Jurkat, Clone E6-1 (cell line): Measurements from ENCODE around the gene ACBD4.
"Not testable (repeated sequence)": the region's sequence is repeated elsewhere in the genome, so short reads cannot be mapped to it uniquely, and the experiment has no call there.

ENCODE experiments used
- DNase-seq: peaks from one replicate; pipeline ENCODE4 v3.0.0-alpha.2; 2011; ENCODE audit warnings: low read depth, low spot score
- H3K4me3 ChIP-seq: 2 replicates; pipeline ENCODE4 v1.5.1; 2011; ENCODE audit warnings: mild to moderate bottlenecking, low read length, control low read depth, moderate library complexity

The ACBD4 gene

DNA sequence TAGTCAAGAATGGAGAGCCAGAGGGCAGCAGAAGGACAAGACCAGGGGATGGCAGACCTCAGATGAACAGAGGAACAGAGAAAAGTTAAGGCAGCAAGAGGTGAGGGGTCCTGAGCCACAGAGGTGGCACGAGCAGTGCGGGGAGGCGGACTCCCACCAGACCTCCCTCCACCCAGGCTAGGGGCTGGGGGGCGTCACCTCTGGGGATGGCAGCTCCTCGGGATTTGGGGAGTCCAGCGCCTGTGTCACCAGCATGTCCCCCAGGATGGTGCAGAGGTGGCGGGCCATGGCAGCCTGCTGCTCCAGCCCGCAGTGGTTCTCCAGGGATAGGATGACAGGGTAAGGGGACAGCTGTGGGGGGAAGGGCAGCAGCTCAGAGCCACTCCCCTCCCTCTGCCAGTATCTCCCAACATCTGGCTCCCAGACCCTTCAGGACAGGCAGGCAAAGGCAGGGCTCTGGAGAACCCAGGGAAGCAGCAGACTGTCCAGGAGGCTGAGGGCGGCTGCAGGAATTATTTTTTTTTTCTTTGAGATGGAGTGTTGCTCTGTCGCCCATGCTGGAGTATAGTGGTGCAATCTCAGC is 19.0 kb upstream of the ACBD4 start:
- H3K4me3 ChIP-seq: no peak overlapping the region
- no peak for DNase-seq

DNA sequence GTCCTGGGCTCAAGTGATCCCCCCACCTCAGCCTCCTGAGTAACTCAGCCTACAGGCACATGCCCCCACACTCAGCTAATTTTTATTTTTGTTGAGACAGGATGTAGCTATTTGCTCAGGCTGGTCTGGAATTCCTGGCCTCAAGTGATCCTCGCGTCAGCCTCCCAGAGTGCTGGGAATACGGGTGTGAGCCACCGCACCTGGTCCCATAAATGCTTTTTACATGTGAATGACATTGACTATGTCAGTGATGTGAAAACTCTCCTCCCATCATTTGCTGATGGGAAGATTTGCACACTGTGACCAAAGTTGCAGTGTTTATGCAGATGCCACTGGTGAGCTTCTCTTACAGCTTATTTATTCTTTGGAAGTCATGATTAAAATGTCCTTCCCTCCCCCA is 18.2 kb upstream of the ACBD4 start:
- no peak for DNase-seq
- H3K4me3 ChIP-seq: no peak overlapping the region

DNA sequence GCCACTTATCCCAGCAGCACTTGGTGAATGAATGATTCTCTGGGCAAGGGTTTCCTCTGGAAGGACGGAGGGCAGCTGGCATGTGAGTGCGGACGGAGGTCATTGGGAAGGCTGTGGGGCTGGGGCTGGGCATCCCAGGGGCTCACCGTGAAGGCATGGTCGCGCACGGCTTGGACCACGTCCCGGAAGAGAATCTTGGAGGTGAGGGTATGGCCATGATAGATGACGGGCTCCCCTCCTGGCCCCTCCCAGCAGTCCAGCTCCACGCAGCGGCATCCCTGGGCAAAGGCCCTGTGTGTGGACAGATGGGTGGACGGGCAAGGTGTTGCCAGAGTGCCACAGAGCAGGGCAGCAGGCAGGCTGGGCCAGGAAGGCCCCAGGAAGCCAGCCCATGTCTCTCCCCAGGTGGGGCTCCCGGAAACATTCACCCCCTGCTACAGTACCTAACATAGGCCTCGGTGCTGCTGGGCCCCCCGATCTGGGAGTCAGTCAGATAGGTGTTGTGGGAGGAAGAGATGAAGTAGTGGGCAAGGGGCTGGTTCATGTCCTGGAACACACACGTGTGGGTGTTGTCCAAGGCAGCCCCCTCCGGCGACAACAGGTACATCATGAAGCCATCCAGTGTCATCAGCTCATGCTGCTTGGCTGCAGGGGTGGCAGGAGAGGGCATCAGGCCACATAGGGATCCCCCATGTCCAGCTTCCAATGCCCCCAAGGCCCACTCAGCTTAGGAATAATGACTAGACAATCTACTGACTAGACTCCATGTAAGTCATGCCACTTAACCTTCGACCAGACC is 17.4 kb upstream of the ACBD4 start:
- H3K4me3 ChIP-seq: no peak overlapping the region
- no peak for DNase-seq

DNA sequence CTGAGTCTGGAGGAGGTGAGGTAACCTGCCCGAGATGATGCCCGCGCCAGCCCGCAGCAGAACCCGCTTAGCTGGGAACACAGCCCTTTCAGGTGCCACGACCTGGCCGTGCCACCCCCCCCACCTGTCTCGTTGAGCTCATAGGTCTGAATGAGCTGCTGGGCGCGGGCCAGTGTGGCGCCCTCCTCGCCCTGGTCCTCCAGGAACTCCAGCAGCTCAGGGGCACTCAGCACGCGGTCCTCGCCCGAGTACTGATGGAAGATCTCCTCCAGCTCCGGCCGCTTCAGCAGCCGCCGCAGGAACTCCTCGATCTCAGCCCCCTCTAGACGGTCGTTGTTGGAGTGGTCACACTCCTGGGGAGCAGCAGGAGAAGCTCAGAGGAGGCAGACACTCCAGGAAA is 16.8 kb upstream of the ACBD4 start:
- H3K4me3 ChIP-seq: no peak overlapping the region
- DNase-seq: no peak

DNA sequence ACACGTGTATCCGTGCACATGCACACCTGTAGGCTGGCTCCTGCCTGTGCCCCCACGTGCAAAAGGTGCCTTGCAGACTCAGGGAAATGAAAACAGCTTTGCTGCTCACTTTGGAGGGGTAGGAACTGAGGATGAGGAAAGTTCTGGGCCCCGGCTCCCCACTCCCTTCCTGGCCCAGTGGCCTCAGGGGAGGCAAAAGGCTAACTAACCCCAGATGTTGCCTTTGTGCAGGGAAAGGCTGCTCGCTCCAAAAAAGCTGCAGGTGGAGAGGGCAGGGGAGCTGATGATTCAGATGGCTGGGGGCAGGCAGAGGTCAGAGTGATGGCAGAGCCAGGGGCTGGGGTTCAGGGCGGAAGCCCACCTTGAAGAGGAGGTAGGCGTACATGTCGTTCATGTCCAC is 15.5 kb upstream of the ACBD4 start:
- no peak for DNase-seq
- no peak overlapping the region for H3K4me3 ChIP-seq

DNA sequence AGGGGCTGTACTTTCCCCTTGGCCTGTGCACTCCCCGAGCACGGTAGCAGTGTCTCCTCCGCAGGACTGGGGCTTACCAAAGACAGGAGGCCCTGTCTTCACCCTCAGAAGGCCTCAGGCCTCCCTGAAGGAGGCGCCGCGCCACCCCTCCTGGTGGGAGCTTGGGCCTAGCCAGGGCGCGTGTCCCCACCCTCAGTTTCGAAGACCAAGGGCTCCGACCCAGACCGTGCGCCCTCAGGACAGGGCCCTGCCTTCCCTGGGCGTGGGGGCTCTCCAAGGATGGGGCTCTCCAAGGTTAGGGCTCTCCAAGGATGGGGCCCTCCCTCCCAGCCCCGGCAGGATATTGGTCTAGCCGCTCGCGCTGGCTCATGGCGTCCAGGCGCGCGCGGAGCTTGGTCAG is 14.9 kb upstream of the ACBD4 start:
- no peak overlapping the region for H3K4me3 ChIP-seq
- no peak for DNase-seq

DNA sequence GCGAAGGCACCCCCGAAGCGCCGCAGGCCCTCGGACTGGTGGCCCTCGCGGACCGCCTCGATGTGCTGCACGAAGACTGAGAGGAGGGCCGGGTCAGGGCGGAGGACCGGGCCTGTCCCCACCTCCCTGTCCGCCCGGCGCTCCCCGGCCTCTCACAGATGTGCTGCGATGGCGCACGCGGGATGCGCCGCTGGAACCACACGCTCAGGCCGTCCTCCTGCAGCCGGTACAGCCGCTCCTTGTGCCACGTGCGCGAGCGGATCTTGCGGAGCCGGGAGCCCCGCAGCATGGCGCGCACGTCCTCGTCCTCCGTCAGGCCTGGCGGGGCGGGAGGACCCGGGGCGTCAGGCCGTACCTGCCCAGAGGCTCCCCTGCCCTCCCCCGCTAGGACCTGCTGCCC is 14.4 kb upstream of the ACBD4 start:
- no peak for DNase-seq
- no peak overlapping the region for H3K4me3 ChIP-seq

DNA sequence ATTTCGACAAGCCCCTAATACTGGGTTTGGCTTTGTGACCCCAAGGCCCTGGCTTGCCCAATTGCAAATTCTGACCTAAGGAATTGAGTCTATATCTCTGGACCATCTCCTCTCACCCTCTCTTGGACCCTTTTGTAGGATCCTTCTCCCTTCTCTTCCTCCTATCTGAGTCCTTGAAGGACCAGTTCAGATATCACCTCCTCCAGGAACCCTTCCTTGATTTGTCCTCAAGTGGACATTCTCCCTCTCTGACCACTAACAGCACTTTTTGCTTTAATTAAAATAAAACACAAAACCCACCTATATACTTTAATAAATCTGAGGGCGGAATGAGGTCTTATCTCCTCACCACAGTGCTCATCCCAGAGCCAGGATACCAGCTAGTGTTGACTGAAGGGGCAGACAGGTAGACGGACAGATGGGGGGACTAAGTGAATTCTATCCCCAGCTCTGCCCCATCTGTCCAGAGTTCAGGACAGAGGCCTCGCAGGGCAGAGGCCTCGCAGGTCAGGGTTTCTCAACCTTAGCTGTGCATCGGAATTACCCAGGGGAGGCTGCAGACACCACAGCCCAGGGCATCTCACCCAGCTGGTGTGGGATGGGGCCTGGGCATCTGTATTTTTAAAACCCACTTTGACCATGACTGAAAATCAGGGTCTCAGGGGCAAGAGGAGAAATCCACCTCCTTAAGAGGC is 12.3 kb upstream of the ACBD4 start:
- DNase-seq: no peak
- no peak overlapping the region for H3K4me3 ChIP-seq

DNA sequence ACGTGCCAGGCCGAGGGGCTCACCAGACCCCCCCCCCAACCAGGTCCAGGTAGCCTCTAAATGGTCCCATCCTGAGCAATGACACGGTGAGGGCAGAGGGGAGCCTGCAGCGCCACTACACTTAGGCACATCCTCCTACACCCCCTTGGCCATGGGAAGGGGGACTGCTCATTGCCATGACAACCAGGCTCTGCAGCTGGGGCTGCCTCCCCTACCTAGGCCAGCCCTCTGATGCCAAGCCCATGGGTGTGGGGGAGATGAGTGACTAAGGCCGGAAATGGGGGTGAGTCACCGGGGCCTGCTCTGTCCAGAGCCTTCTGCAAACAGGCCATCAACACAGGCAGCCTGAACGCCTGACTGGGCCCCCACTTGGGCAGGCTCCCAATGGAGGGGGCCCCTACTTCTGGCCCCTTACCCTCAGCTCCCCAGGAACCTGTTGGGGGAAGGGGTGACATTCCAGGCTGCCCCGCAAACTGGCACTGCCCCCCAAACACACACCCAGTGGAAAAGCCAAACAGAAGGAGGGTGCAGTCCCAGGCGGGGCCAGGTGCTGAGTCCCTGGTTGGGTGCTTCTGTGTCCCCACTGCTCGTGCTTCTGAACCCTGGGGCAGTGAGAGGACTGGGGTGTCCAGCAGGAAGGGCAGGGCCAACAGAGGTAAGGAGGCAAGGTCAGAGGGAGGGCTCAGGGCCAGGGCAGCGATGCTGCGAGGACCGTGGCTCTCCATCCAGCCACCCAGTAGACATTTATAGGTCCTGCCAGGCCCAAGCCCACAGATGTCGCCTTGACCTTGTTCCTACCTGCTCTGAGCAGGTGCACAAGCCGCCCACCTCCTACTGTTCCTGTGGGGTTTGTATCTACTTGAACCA is 11.3 kb upstream of the ACBD4 start:
- DNase-seq: no peak
- H3K4me3 ChIP-seq: no peak overlapping the region

DNA sequence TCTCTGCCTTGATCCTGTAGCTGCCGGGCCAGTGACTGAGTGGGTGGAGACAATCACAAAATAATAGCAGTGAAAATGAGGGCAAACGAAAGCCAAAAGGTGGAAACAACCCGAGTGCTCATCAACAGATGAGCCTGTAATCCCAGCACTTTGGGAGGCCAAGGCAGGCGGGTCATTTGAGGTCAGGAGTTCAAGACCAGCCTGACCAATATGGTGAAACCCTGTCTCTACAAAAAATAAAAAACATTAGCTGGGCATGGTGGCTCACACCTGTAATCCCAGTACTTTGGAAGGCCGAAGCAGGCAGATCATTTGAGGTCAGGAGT is 10.7 kb upstream of the ACBD4 start:
- not testable (repeated sequence) for H3K4me3 ChIP-seq, DNase-seq

DNA sequence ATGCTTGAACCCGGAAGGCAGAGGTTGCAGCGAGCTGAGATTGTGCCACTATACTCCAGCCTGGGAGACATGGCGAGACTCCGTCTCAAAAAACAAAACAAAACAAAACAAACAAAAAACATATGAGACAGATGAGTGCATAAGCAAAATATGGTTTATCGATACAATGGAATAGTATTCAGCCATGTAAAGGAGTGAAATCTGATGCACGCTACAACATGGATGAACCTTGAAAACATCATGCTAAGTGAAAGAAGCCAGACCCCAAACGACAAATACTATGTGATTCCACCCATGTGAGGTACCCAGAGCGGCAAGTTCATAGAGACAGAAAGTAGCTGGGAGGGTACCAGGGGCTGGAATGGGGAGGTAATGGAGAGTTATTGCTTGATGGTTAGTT is 10.0 kb upstream of the ACBD4 start:
- no peak for DNase-seq
- H3K4me3 ChIP-seq: no peak overlapping the region

DNA sequence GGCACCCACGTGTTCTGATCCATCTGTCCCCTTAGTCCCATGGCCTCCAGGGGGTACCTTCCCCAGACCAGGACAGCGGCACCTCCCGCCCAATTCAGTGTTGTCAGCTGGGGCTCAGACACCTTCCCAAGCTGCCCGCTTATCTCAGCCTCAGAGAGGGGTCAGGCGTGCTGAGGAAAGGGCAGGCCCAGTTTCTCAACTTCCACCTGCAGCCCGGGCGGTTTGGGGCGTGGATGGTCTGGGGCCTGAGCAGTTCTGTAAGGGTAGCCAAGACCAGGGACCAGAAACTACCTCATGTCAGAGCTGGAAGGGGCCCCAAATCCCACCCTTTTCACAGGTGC is 8.3 kb upstream of the ACBD4 start:
- DNase-seq: no peak

DNA sequence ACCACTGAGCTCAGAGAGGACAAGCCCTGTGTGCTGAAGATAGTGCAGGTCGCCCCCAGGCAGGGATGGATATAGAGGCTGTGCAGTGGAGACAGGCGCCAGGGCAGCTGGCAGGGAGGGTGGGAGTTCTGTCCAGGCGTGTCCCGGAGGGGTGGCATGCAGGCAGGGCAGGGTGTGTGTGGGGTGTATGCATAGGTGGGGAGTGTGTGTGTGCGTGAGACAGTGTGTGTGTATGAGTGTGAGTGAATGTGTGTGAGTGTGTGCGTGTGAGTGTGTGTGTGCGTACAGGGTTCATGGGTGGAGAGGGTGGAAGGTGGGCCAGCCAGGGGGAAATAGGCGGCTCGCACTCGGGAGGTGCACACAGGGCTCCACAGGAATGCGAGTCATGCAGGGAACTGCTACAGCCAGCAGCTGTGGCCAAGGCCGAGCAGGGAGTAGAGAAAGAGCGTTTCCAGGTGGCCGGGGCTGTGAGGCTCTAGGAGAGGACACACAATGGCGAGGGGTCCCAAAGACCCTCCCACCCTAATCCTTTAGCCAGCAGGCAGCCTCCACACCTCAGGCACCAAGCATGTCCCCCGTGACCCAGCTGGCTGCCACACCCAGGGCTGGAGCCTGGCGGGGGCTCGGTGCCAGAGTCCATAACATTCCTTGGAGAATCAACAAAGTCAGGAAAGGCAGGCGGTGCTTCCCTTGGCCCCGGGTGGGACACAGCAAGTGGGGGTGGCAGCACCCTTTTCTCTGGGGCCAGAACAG is 7.8 kb upstream of the ACBD4 start:
- H3K4me3 ChIP-seq: no peak overlapping the region
- no peak for DNase-seq

More for the DNA sequence above, 8.3 kb upstream of the ACBD4 start:
- H3K4me3 ChIP-seq: no peak overlapping the region

DNA sequence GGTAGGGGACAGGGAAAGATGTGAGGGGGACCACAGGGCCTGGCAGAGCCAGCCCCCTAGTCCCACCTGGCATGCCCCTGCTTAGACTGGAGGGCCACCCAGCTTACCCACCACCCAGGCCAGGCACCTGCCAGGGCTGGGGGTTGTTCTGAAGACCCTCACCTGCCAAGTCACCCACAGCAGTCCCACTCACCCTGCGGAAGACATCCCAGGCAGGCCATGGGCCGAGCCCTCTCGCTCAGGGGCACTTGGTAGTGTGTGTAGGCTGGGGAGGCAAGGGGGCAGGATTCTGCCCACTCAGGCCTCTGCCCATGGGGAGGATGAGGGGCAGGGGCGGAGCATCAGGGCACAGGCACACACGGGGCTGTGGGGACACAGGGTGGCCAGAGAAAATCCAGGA is 7.2 kb upstream of the ACBD4 start:
- no peak for DNase-seq
- H3K4me3 ChIP-seq: no peak overlapping the region

DNA sequence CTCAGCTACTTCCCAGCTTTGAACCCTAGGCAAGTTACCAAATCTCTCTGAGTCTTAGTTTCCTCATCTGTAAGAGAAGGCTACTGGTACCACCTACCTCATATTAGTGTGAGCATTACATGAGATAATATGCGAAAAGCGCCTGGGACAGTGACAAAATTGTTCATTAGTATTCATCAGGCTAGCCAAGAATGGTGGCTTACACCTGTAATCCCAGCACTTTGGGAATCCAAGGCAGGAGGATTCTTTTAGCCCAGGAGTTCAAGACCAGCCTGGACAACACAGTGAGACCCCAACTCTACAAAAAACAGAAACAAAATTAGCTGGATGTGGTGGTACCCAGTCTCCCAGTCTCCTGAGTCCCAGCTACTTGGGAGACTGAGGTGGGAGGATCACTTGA is 6.5 kb upstream of the ACBD4 start:
- H3K4me3 ChIP-seq: no peak overlapping the region
- DNase-seq: no peak

DNA sequence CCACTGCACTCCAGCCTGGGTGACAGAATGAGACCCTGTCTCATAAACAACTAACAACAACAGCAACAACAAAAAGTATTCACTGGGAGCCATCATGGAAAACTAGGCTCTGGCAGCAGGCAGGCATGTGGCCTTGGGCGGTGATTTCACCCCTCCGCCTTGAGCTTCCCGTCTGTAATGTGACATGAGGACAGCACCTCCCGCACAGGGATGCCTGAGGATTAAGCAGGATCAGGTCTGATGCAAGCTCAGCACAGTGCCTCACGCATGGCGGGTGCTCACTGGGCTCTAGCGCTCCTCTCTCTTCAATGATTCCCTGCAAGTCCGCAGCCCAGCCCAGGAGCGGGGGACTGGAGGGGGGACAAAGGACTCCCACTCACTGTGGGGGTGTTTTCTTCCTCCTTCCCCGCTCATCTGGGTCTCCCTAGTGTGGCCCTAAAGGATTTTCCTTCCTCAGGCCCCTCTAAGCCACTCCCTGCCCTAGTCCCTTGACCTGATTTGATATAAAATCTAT is 6.0 kb upstream of the ACBD4 start:
- no peak for DNase-seq
- H3K4me3 ChIP-seq: no peak overlapping the region

DNA sequence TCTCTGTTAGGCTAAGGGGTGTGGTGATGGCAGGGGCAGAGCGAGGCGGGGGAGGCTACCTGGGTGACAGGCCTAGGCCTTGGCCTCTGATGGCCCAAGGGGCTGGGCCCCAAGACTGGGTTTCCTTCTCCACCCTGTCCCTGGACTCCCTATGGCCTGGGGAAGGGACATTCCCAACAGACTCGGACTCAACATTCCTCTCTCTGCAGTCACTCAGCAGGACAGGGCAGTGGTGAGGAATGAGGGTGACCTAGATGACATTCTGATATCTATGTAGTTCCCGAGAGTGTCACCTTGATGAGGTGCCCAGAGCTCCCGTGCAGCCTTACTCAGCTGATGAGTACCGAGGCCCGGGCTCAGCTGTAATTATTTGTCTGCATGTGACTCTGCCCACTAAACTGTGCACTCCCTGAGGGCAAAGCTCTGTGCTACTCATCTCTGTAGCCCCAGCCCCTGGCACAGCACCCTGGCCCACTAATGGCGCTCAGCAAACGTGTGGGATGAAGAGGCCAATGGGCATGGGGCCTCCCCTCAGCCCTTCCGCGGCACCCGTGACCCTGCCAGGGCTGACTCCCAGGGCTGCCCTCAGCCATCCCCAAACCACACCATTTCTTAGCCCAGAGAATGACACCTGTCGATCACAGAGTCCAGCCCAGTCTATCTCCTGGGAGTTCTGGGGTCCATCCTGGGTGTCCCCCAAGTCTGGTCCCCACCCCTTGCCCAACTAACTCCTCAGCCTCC is 5.4 kb upstream of the ACBD4 start:
- H3K4me3 ChIP-seq: no peak overlapping the region
- no peak for DNase-seq
